HK-2 (cell line): Measurements from ENCODE around the gene CAPN13.

Experiments used
- DNase-seq: peaks from one replicate; pipeline ENCODE4 v3.0.0-alpha.2; 2018; ENCODE audit not compliant: unreplicated experiment

Gene CAPN13

DNA sequence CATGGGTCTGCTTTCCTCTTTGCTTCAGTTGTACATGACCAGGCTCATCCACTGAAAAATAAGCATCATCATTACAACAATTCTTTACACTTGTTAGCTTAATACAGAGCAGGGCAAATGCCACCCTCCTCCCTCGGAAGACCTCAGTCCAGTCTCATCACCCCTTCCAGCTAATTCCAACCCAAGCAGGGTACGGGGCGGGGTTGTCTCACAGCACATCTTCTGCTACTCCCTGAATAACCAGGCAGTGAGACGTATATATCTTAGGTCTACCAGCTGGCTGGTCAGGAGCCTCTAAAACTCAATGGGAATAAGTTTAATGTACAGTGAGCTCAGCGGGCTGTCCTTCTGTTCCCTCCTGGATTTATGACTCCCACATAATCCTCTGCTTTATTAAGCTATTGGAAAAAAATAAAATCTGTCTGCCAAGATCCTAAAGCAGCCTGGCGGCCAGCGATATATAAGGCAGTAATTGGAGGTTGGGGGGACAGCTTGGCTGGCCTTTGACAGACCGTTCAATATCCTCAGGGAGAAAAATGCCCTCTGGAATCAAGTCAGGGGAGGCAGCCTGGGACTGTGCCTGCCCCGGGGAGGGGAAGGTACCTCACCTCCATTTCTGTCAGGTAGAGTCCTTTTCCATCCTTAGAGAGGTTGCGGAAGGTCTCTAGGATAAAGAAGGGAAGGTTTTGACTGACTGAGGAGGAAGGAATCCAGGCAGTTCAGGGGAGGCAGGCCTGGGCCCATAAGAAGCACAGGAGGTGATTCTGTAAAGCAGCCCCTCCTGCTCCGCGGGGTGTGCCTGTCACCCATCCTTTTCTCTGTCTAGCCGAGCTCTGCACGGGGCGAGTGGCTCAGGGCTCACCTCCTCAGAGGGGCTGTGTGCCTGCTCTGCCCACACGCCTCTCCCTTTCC lies 76.3 kb downstream of the CAPN13 start:
- no peak for DNase-seq

DNA sequence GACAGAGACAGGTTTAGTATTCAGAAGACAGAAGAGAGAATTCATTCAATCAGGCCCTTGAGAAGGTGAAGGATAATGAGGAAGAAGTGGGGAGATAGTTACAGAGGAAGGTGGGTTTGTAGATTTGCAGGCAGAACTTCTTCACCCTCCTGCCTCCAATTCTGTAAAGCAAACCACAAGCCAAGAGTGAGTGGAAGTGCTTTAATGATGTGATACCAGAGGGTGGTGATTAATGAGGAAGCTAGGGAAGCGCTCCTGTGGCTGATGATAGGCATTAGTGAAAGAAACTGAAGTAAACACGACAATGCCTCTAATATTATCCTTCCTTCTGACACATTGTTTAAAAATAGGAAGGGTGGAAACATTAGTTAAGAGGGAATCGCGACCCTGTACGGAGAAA lies 78.2 kb downstream of the CAPN13 start:
- no peak for DNase-seq

- no peak for DNase-seq
Observed at GRCh38 chr2:30722936-30723725, 84.1 kb downstream of the CAPN13 start.

DNA sequence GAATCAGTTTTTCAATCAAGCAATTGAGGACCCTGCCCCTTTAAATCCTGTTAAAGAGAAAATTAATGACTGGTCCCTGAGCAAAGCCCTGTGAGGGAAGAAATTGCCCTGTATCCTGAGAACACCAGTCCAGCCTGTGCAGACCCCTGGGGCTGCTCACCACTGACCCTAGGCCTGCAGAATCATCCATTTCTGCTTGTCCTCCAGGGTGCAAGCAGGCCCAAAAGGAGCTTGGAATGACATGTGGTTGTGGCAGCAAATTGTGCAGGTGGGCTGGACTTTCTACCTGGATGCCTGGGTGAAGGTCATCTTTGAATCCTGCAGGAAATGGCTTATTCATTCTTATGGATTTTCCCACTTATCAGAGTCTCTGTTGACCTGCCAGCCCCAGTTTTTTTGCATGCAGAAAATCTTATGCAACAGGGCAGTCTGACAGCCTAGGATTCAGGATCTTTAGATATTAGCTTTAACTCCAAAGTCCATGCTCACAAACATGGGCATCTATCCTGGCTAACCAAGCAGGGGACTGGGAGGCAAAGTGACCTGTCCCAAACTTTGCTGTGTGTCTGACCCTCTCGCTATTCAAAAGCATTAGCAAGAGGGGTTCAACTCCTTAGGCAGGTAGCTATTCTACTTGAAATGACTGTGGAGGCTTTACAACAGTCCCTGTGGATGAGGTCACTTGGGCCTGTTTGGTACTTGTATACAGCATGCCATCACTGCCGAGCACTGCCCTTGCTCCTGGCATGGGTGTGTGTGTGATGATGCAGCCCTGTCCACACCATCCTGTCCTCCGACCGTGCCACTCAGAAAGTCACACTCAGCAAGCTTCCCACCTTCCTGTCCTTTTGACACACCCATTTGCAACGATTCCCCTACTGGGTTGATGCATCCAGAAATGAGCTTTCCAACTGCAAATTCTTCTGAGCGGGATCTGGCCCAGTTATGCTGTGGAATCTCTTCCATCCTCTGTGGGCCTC lies 85.3 kb downstream of the CAPN13 start:
- no peak for DNase-seq

- no peak for DNase-seq
Observed at GRCh38 chr2:30721241-30721640, 86.0 kb downstream of the CAPN13 start.

- DNase-seq, result no peak
Observed at GRCh38 chr2:30717081-30717650, 90.1 kb downstream of the CAPN13 start.

- no peak for DNase-seq
Observed at GRCh38 chr2:30716123-30716900, 90.9 kb downstream of the CAPN13 start.

DNA sequence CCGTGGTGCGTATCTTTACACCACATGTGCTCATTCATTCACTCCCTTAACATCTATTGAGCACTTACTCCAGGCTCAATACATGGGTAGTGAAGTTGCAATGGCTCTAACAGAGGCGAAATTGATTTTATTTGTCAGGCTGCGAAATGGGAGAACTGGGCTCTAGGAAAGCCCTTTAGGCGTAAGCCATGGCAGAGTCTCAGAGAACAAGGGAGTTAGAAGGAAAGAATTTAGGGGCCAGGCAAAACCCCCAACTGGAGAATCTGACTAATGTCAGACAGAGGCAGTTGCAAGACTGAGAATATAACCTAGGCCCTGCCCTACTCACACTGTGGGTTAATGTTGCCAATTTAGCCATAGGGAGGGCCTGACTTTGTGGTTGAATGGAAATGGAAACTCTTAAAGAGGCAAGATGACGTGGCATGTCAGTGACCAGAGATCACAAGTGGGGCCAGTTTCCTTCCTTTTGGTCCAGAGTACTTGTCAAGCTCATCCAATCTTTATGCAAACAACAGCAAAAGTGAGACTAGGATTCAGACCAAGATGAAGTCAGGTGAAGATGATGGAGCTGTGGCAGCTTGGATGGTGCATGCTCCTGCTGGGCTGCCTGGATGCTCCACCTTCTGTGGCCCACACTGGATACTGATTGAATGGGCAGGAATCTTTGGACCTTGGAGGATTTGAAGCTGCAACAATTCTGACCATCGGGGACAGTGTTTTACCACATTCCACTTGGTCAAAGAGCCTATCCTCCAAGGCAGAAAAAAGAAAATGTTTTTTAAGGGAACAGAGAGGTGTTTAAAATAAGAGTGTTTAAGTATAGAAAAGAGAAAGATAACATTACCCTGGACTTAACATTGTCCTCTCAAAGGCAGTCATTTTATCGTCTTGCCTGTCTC lies 92.2 kb downstream of the CAPN13 start:
- no peak for DNase-seq

- DNase-seq, result no peak
Observed at GRCh38 chr2:30713698-30714097, 93.5 kb downstream of the CAPN13 start.

GRCh38 chr2:30711646-30712085 lies 95.6 kb downstream of the CAPN13 start:
- peak; percentile 78 for DNase-seq

- DNase-seq, result no peak
Observed at GRCh38 chr2:30710461-30710860, 96.8 kb downstream of the CAPN13 start.

DNA sequence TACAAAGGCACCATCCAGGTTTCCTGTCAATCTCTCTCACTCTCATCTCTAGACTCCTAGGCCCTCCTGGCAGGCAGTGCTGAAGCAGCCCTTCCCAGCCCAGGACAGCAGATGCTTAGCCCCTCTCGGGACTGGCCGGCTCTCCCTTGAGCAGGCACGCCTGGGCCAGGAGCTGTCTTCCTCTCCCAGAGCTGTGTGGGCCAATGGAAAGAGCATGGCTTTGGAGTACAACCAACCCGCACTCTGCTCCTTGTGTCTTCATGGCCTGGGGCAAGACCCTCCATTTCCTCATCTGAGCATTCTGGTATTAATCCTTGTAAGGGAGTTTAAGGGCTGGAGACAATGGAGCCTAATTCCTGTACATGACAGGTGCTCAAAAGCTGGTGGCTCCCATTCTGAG lies 97.2 kb downstream of the CAPN13 start:
- DNase-seq, result no peak

DNA sequence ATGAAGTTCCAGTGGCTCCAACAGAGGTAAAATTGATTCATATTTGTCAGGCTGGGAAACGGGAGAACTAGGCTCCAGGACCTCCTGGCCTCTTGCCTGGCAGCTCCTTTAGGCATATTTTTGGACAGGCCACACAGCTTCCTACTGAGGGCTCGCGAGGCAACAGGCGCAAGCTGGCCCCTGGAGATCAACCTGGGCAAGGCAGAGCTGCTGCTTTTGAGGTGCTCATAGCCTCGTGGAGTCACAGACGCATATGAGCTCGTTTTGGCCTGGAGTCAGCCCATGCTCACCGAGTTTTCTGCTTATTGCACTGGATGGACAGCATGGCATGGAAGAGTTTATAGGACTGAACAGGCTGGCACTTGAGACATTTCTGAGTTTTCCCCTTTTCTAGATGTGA lies 97.7 kb downstream of the CAPN13 start:
- DNase-seq, result no peak

DNA sequence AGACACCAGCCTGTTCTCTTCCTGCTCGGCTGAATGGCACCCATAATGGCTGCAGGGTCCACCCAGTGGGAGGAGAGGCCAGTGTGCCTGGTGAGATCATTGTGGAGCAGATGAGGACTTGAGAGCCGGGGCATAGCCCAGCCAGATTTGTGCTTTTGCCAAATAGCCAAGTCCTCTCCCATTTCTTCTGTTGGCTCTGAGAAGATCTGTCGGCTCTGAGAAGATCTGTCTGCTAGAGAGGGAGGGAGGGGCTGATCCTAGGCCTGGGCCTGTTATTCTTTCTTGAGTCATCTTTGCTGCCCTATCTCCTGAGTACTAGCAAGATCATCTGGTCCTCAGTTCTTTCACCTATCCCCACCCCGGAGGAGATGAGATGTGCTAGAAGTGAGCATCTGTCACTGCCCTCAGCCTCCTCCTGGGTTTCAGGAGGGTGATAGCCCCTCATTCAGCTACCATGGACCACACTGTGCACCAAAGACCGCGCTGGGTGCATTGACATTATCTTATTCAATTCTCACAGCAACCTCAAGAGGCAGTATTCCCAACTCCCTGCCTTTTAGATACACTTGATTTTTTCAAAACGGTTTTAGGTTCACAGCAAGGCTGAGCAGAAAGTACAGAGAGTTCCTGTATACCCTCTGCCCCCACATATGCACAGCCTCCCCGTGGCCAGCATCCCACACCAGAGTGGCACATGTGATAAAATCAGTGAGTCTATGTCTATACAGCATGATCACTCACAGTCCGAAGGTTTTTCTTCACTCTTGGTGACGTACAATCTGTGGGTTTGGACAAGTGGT lies 98.6 kb downstream of the CAPN13 start:
- no peak for DNase-seq

DNA sequence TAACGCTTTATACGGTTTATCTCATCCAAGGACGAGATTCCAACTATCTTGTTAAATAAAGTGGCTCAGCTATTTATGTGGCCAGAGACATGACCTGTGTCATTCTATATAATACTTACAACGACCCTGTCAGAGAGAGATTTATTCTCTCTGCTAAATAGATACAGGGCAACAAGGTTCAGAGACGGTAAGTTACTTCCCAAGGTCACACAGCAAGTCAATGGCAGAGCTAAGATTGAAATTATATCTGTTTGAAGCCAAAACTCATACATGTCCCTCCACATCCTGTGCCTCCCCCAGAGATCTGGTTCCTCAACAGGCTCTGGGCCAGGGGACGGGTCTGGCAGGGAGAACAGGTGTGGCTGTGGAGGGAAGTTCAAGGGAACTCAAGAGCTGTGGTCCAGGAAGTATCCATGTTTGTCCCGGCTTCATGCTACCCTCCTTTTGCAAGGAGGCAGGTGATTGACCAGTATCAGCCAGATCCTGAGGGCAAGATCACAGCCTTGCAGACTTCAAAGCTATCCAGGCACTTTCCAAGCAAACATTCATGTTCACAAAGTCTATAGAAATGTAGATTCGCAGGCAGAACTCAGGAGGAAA lies 99.8 kb downstream of the CAPN13 start:
- DNase-seq, result no peak

DNA sequence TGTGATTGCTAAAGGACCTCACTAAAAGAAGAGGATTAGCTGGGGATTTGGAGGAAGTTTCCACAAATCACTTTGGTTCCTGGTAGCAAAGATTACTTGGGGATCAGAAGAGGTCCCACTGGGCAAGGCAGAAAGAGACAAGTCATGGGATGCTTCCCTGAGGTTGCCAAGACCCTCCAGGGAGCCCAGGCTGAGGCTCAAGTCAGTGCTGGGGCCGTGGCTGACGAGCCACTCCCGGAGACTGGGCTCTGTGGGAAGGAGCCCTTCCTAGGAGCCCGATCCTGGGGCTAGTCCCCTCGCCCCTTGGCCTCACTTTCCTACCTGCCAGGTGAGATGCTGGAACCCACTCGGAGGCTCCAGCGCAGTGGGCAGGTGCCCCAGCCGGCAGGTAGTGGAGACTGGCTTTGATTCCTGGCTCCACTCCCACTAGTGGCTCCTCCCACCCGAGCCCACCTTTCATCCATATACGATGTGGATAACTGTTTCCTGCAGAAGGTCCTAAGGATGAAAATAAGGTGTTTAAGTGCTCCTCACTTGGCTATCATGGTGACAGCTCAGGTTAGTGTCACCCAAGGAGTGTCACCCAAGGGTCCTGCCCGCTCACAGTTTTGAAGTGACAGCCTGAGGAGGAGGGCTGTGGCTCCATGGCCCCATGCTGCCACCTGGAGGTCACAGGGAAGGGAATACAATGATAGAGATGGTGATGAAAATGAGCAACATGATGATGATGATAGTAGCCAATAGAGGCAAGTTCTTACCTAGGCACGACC lies 100.5 kb downstream of the CAPN13 start:
- DNase-seq, result peak; percentile 58

DNA sequence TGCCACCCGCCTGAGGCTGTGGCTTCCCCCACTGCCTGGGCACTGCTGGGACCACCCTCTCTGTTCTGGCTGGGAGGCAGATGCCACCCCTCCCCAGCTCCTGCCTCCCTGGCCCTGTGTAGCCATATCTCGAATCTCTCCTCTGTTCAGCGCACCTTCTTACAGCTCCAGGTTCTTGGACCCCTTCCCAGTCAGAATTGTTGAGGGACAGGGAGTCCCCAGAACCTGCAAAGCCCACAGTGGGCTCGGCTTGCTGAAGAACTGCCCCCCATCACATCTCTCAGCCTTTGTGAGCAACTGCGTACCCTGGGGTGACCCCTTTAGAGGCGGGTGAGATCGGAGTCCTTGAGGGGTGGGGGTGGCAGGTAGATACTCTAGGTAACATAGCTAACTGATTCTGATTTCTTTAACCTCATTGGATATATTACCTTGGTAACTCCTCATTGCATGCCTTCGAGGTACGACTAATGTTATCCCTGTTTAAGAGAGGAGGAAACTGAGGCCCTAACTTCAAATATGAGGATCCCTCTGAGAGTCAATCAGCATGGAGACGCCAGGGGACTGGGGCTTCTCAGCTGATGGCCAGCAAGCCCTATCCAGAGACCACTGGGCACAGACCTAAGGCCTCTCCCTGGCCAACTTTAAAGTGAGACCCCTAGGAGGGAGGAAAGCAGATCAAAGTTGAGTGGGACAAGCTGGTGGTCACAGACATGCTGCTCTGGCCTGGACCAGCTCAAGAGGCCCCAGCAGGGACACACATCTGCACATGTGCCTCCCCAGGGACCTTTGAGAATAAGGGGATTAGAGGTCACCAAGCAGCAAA lies 101.3 kb downstream of the CAPN13 start:
- DNase-seq, result no peak
